GM21717 (cell line): ENCODE results near the gene C12orf43.

ENCODE experiments used
- ATAC-seq: cut with Tn5 transposase; IDR thresholded peaks from one replicate; pipeline ENCODE4 v1.9.1; 2021; ENCODE audit warnings: mild to moderate bottlenecking, moderate library complexity; ENCODE audit not compliant: unreplicated experiment

C12orf43 gene

DNA sequence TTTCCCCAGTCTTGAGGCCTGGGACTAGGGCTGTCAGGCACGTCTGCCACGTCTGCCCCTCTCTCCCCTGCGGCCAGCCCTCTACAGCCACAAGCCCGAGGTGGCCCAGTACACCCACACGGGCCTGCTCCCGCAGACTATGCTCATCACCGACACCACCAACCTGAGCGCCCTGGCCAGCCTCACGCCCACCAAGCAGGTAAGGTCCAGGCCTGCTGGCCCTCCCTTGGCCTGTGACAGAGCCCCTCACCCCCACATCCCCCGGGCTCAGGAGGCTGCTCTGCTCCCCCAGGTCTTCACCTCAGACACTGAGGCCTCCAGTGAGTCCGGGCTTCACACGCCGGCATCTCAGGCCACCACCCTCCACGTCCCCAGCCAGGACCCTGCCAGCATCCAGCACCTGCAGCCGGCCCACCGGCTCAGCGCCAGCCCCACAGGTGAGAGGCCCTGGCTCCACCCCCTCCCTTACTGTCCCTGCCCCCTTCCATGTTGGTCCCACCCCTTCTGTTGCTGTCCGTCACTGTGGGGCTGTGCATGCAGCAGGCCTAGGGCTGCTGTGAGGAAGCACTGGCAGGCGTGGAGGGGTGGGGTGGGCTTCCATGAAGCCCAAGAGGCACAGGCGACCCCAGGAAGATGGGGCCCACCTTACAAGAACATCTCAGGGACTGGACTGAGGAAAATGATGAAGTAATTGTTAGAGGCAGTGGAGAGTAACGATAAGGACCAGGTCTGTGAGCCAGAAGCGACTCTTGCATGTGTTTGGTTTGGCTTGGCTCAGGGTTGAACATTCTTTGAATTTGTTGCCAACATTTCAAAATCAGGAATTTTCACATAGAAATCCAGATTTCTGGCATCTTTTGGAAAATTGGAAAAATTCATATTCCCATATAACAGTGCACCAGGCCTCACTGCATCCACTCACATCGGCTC lies 16.8 kb downstream of the C12orf43 start:
- ATAC-seq, result no peak

- no peak for ATAC-seq
Observed at GRCh38 chr12:120998435-120998834, 17.9 kb downstream of the C12orf43 start.

DNA sequence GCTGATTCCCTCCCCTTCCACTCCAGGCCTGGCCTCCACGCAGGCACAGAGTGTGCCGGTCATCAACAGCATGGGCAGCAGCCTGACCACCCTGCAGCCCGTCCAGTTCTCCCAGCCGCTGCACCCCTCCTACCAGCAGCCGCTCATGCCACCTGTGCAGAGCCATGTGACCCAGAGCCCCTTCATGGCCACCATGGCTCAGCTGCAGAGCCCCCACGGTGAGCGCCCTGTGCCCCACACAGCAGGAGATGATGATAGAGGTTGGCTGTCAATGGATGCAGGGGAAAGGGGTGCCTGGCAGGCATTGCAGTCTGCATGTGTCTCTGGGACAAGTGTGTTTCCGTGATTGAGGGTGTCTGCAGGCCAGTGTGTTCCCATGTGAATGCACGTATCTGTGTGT lies 18.8 kb downstream of the C12orf43 start:
- ATAC-seq, result no peak

DNA sequence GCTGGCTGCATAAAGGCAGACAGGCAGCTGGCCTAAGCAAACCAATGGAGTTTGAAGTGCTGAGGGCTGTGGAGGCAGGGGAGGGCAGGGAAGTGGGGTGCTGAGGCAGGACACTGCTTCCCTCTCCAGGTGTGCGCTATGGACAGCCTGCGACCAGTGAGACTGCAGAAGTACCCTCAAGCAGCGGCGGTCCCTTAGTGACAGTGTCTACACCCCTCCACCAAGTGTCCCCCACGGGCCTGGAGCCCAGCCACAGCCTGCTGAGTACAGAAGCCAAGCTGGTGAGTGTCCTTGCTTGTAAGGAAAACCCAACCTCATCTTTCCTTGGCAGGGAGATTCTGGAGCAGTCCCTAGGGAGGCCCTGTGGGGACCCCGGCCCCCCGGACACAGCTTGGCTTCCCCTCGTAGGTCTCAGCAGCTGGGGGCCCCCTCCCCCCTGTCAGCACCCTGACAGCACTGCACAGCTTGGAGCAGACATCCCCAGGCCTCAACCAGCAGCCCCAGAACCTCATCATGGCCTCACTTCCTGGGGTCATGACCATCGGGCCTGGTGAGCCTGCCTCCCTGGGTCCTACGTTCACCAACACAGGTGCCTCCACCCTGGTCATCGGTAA lies 20.0 kb downstream of the C12orf43 start:
- ATAC-seq, result no peak

DNA sequence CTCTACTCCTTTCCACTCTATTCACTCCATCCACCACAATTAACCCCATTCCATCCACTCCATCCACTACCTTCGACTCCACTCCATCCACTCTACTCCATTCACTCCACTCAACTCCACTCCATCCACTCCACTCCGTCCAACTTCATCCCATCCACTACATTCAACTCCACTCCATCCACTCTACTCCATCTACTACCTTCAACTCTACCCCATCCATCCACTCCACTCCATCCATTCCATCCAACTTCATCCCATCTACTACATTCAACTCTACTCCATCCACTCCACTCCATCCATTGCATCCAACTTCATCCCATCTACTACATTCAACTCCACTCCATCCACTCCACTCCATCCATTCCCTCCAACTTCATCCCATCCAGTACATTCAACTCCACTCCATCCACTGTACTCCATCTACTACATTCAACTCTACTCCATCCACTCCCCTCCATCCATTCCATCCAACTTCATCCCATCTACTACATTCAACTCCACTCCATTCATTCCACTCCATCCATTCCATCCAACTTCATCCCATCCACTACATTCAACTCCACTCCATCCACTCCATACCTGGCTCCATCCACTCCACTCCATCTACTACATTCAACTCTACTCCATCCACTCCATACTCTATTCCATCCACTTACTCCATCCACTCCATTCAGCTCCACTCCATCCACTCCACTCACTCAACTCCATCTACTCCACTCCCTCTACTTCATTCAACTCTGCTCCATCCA lies 21.5 kb downstream of the C12orf43 start:
- ATAC-seq, result no peak

DNA sequence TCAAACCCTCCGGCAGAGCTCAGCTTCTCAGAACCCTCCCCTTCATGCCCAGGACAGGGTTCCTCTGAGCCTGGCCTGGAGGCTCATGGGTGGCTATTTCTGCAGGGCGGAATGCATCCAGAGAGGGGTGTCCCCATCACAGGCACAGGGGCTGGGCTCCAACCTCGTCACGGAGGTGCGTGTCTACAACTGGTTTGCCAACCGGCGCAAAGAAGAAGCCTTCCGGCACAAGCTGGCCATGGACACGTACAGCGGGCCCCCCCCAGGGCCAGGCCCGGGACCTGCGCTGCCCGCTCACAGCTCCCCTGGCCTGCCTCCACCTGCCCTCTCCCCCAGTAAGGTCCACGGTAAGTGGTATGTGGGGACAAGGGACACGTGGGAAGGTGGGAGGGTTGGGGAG lies 22.2 kb downstream of the C12orf43 start:
- no peak for ATAC-seq

DNA sequence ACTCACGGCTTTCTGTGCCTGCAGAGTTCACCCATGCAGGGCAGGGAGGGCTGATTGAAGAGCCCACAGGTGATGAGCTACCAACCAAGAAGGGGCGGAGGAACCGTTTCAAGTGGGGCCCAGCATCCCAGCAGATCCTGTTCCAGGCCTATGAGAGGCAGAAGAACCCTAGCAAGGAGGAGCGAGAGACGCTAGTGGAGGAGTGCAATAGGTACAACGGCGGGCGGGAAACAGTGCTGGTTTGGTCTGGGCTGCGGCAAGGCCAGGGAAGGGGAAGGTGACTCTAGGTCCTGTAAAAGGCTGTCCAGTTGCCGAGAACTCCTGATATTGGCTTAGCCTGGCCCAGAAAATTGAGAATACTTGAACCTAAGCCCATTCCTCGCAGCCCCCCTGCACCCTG lies 22.8 kb downstream of the C12orf43 start:
- ATAC-seq, result no peak

DNA sequence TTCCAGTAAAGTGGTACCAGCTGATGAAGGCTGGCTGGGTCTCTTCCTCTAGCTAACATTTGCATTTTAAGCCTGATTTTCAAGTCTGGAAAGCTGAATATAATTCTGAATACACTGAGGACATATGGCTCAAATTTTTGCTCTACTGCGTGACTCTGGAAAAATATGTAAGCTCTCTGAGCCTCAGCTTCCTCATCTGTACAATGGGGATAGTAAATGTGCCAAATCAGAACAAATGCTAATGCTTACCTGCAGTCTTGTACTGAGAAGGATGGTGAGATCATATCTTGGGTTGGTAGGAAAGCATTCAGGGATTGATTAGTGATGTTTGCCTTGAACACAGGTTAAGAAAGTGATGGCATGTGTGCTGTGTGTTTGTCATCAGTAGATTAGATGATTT lies 23.3 kb downstream of the C12orf43 start:
- ATAC-seq, result no peak

- ATAC-seq, result no peak
Observed at GRCh38 chr12:120991965-120992364, 24.3 kb downstream of the C12orf43 start.

GRCh38 chr12:120990487-120991055 lies 25.7 kb downstream of the C12orf43 start:
- ATAC-seq, result no peak

GRCh38 chr12:120989687-120990086 lies 26.6 kb downstream of the C12orf43 start:
- no peak for ATAC-seq

GRCh38 chr12:120988658-120989057 lies 27.6 kb downstream of the C12orf43 start:
- no peak for ATAC-seq

- ATAC-seq, result no peak
Observed at GRCh38 chr12:120988234-120988633, 28.1 kb downstream of the C12orf43 start.

DNA sequence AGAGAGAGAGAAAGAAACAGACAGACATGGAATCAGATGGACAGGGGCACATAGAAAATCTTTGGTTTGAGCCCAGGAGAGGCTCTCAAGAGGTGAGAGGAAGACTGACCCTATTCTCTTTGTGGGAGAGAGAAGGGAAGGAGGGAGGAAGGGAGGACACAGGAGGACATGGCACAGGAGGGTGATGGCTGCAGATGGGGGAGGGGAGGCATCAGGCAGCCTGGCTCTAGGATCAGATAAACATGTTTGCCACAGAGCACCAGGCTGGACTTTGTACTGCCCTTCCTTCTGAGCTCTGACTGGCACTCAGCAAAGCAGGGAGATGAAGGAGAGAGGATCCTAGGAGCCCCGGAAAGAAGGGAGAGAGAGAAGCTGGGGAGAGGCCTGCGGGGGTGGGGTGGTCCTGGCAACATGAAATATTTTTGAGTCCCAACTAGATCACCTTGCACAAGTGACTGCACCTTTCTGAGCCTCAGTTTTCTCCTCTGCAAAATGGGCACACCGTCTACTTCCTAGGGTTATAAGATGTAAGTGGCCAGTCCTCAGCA lies 31.9 kb downstream of the C12orf43 start:
- ATAC-seq, result no peak

DNA sequence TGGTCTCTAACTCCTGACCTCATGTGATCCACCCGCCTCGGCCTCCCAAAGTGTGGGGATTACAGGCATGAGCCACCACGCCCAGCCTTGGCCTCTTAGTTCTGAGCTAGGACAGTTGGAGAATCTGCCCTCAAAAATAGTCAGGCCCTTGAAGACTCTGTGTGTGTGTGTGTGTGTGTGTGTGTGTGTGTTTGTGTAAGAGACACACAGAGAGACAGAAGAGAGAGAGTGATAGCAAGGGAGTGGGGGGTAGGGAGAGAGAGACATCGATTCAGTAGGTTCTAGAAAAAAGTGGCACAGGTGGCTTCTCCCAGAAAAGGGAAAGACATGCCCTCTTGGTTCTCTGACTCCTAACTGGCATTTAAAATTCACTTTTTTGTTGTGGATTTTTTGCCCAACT lies 32.5 kb downstream of the C12orf43 start:
- no peak for ATAC-seq

DNA sequence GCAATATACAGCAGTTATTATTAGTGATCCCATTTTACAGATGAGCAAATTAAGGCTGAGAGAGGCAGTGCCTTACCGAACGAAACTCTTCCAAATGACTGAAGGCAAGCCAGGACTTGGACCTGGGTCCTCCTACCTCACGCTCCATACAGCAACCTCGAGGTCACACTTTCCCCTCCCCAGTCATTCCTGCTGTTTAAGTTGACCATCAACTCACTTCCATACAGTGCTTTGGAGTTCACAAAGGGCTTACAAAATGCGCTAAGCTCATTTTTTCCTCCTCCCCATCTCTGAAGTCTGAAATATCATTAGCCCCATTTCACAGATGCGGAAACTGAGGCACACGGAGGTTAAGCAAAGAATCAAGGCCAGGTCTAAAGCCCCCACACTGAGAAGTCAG lies 33.6 kb downstream of the C12orf43 start:
- no peak for ATAC-seq

DNA sequence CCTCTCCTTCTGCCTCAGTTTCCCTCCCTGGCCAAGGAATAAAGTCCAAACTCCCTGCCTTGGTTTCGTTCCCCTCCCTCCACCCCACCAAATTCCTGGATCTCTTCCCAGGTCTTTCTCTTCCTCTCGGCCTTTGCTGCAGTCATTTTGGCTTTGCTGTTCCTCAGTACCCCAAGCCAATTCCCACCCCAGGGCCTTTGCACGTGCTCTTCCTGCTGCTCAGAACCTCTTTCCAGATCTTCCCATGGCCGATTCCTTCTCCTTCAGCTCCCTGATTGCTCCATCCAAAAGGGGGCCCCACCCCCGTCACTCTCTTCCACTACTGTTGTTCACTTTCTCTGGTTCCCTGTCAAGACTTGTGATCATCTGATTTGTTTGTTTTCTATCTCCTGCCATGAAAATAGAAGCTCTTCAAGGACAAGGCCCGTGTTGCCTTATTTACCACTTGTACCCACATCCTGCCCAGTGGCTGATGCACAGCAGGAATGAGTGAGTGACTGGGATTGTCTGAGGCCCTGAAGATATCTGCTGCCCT lies 34.8 kb downstream of the C12orf43 start:
- no peak for ATAC-seq

- no peak for ATAC-seq
Observed at GRCh38 chr12:120980800-120981368, 35.4 kb downstream of the C12orf43 start.

GRCh38 chr12:120979862-120980696 lies 36.2 kb downstream of the C12orf43 start:
- no peak for ATAC-seq
